ENCODE data around the gene PRR29.

- TF ChIP-seq TAF1 (IDR thresholded peaks at IDR 0.05; ENCODE audit: borderline replicate concordance, low read depth, low read length) (no peak), POLR2AphosphoS5 (IDR thresholded peaks at IDR 0.05; ENCODE audit: low read depth, low read length) (no peak), POLR2A (IDR thresholded peaks at IDR 0.05; ENCODE audit: low read depth, low read length) (no peak)
Measured at GRCh38 chr17:63949576-63950250, 48.4 kb upstream of the PRR29 start.
